ENCODE results near the gene SLC11A1. TPM values are rescaled to one million over a fixed set of nuclear protein-coding genes. Genes with fewer than 3 reads are reported as not detected.

SLC11A1 gene
- total RNA-seq, 1 donor from 2014 or later = not detected

DNA sequence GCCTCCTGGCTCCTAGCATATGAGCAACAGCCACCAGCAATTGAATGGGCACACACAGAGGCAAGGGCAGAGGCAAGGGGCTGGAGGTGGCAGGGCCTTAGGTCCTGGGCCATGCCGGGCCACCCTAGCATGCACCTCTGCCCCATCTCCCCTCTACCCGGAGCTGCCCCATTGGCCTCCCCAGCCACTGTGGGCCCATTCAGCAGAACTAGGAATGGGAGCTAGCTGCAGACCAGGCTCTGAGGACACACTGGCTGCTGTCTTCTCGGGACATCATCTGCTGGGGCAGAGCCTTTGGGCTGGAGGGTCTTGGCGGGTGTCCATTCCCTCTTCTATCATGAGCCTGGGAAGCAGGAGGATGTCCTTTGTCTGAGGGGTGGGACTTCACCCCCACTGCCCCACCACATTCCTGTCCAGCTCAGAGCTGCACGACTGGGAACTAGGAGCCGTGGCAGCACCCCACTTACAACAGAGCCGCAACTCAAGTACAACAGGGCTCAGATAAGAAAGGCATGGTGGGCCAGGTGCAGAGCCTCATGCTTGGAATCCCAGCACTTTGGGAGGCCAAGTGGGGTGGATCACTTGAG is 37.6 kb downstream of the SLC11A1 start:
- Histone ChIP-seq H3K4me3 (ENCODE audit: insufficient read depth, low read depth, low read length) (no peak overlapping the region), H2AFZ (ENCODE audit: low read depth, low read length) (no peak overlapping the region), H4K20me1 (ENCODE audit: insufficient read depth, low read length) (no peaks in the 10 kb centered on the region), H3K27ac (ENCODE audit: low read depth, low read length) (no peak overlapping the region), H3K9ac (ENCODE audit: low read length) (no peak overlapping the region), H3K36me3 (ENCODE audit: insufficient read depth, low read length) (no peaks in the 10 kb centered on the region), H3K9me3 (ENCODE audit: insufficient read depth, low read depth, low read length) (no peaks in the 10 kb centered on the region), H3K4me2 (ENCODE audit: low read length) (no peak overlapping the region), H3K4me1 (ENCODE audit: insufficient read depth, low read length) (no peaks in the 10 kb centered on the region), H3K27me3 (ENCODE audit: insufficient read depth, low read length) (no peaks in the 10 kb centered on the region), H3K79me2 (ENCODE audit: insufficient read depth, low read length) (no peaks in the 10 kb centered on the region)
- peaks cover 2% of the 10 kb centered on the region for H3K36me3 Mint-ChIP-seq (ENCODE audit: low read depth, unreplicated experiment)
- H3K27me3 Mint-ChIP-seq (ENCODE audit: low read depth, unreplicated experiment) = peaks cover 14% of the 10 kb centered on the region
- DNase-seq (ENCODE audit: low read depth) (no peak), FAIRE-seq (no peak)
- no peak overlapping the region for H3K4me3 Mint-ChIP-seq (ENCODE audit: unreplicated experiment)
- TF ChIP-seq, protein P1, sequence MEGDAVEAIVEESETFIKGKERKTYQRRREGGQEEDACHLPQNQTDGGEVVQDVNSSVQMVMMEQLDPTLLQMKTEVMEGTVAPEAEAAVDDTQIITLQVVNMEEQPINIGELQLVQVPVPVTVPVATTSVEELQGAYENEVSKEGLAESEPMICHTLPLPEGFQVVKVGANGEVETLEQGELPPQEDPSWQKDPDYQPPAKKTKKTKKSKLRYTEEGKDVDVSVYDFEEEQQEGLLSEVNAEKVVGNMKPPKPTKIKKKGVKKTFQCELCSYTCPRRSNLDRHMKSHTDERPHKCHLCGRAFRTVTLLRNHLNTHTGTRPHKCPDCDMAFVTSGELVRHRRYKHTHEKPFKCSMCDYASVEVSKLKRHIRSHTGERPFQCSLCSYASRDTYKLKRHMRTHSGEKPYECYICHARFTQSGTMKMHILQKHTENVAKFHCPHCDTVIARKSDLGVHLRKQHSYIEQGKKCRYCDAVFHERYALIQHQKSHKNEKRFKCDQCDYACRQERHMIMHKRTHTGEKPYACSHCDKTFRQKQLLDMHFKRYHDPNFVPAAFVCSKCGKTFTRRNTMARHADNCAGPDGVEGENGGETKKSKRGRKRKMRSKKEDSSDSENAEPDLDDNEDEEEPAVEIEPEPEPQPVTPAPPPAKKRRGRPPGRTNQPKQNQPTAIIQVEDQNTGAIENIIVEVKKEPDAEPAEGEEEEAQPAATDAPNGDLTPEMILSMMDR (IDR thresholded peaks at IDR 0.05; ENCODE audit: insufficient read depth, low read depth, low read length) = no peak
- no peak for TF ChIP-seq EZH2 (IDR thresholded peaks at IDR 0.05; ENCODE audit: insufficient read depth, low read length)
- H3K9me3 Mint-ChIP-seq (ENCODE audit: unreplicated experiment) = no peaks in the 10 kb centered on the region
- H3K4me1 Mint-ChIP-seq (ENCODE audit: low read depth, unreplicated experiment) = no peaks in the 10 kb centered on the region
- no peak overlapping the region for H3K27ac Mint-ChIP-seq (ENCODE audit: unreplicated experiment)

DNA sequence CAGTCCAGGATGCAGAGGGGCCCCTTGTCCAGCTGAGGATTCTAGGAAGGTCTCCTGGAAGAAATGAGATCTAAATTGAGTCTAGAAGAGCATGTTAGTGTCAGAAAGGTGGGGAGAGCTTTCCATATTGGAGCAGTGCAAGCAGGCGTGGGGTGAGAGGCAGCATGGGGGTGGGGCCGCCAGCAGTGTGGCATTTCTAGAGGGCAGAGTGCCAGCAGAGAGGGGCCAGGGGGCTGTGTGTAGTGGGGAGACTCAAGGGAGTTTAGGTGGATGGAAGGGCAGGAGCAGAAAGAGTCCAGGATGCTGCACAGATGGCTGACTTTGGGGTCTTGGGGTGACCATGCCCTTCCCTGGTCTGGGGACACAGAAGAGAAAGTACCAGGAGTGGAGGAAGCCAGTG is 39.0 kb downstream of the SLC11A1 start:
- Mint-ChIP-seq H3K9me3 (ENCODE audit: unreplicated experiment) (no peaks in the 10 kb centered on the region), H3K27ac (ENCODE audit: unreplicated experiment) (no peak overlapping the region), H3K4me1 (ENCODE audit: low read depth, unreplicated experiment) (no peaks in the 10 kb centered on the region), H3K27me3 (ENCODE audit: low read depth, unreplicated experiment) (peaks cover 14% of the 10 kb centered on the region), H3K36me3 (ENCODE audit: low read depth, unreplicated experiment) (peaks cover 2% of the 10 kb centered on the region), H3K4me3 (ENCODE audit: unreplicated experiment) (no peak overlapping the region)
- Histone ChIP-seq H4K20me1 (ENCODE audit: insufficient read depth, low read length) (no peaks in the 10 kb centered on the region), H3K9ac (ENCODE audit: low read length) (no peak overlapping the region), H3K27ac (ENCODE audit: low read depth, low read length) (no peak overlapping the region), H3K79me2 (ENCODE audit: insufficient read depth, low read length) (no peaks in the 10 kb centered on the region), H3K36me3 (ENCODE audit: insufficient read depth, low read length) (no peaks in the 10 kb centered on the region), H3K4me1 (ENCODE audit: insufficient read depth, low read length) (no peaks in the 10 kb centered on the region), H3K4me2 (ENCODE audit: low read length) (no peak overlapping the region), H3K27me3 (ENCODE audit: insufficient read depth, low read length) (no peaks in the 10 kb centered on the region), H2AFZ (ENCODE audit: low read depth, low read length) (no peak overlapping the region), H3K4me3 (ENCODE audit: insufficient read depth, low read depth, low read length) (no peak overlapping the region), H3K9me3 (ENCODE audit: insufficient read depth, low read depth, low read length) (no peaks in the 10 kb centered on the region)
- DNase-seq (ENCODE audit: low read depth) (no peak), FAIRE-seq (no peak)
- TF ChIP-seq EZH2 (IDR thresholded peaks at IDR 0.05; ENCODE audit: insufficient read depth, low read length) = no peak
- TF ChIP-seq, protein P1 (IDR thresholded peaks at IDR 0.05; ENCODE audit: insufficient read depth, low read depth, low read length) = no peak

DNA sequence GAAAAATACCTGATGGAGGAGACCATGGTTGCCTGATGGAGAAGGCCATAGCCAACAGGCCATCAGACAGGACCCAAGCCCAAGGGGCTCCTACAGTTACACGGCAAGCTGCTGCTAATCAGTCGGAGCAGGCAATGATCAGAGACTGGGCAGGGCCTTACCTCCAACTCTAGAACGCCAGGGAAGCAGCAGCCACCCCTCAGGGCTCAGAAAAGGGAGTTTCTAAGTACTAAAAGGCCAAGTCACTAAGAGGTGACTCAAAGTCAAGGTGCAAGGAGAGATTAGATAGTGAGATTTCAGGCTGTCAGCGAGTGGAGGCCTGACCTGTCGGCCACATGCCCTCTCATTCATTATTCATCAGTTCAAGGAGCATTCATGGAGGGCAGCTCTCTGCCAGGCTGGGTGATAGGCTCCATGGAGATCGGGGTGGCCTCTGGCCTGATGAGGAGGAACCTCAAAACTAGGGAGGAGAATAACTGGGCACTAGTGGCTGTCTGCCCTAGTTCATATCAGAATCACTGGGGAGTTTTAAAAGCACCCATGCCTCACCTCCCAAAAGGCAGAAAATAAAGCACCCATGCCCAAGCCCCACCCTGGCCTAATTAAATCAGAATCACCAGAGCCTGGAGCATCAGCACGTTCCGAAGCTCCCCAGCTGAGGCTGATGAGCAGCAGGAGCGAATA is 40.5 kb downstream of the SLC11A1 start:
- Mint-ChIP-seq H3K27me3 (ENCODE audit: low read depth, unreplicated experiment) (peaks cover 16% of the 10 kb centered on the region), H3K36me3 (ENCODE audit: low read depth, unreplicated experiment) (peaks cover 2% of the 10 kb centered on the region), H3K4me3 (ENCODE audit: unreplicated experiment) (no peak overlapping the region), H3K4me1 (ENCODE audit: low read depth, unreplicated experiment) (no peaks in the 10 kb centered on the region), H3K9me3 (ENCODE audit: unreplicated experiment) (no peaks in the 10 kb centered on the region), H3K27ac (ENCODE audit: unreplicated experiment) (no peak overlapping the region)
- no peak overlapping the region for H2AFZ ChIP-seq (ENCODE audit: low read depth, low read length)
- no peak overlapping the region for H3K4me2 ChIP-seq (ENCODE audit: low read length)
- H3K36me3 ChIP-seq (ENCODE audit: insufficient read depth, low read length) = no peaks in the 10 kb centered on the region
- H3K9ac ChIP-seq (ENCODE audit: low read length) = no peak overlapping the region
- no peak overlapping the region for H3K4me3 ChIP-seq (ENCODE audit: insufficient read depth, low read depth, low read length)
- no peak for FAIRE-seq
- no peaks in the 10 kb centered on the region for H4K20me1 ChIP-seq (ENCODE audit: insufficient read depth, low read length)
- H3K9me3 ChIP-seq (ENCODE audit: insufficient read depth, low read depth, low read length) = no peaks in the 10 kb centered on the region
- H3K27ac ChIP-seq (ENCODE audit: low read depth, low read length) = no peak overlapping the region
- H3K27me3 ChIP-seq (ENCODE audit: insufficient read depth, low read length) = no peaks in the 10 kb centered on the region
- TF ChIP-seq, protein P1 (IDR thresholded peaks at IDR 0.05; ENCODE audit: insufficient read depth, low read depth, low read length) = no peak
- no peak for TF ChIP-seq EZH2 (IDR thresholded peaks at IDR 0.05; ENCODE audit: insufficient read depth, low read length)
- no peaks in the 10 kb centered on the region for H3K79me2 ChIP-seq (ENCODE audit: insufficient read depth, low read length)
- H3K4me1 ChIP-seq (ENCODE audit: insufficient read depth, low read length) = no peaks in the 10 kb centered on the region
- DNase-seq (ENCODE audit: low read depth) = no peak

Measured in astrocyte (in vitro differentiated cells and primary cell).